ENCODE data around the gene MYZAP.

DNA sequence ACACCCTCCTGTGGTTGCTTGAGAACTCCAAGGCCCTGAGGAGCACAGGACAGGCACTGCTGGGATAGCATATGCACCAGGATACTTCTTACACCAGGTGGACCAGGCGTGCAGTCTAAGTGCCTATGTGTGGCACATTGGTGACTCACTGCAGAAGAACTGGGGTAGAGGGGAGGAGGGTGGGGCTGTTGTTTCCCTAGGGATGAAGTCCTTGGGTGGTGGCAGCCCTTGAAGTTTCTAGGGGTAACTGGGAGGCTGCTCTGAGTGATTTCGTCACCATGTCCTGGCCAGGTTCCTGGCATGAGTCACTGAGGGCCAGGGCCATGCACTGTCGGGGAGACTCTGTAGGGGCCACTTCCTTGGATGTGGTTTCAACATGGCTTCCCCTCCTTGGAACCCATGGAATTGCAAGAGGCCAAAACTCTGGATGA, 15.9 kb downstream of the MYZAP start:
- TF ChIP-seq, protein P1, sequence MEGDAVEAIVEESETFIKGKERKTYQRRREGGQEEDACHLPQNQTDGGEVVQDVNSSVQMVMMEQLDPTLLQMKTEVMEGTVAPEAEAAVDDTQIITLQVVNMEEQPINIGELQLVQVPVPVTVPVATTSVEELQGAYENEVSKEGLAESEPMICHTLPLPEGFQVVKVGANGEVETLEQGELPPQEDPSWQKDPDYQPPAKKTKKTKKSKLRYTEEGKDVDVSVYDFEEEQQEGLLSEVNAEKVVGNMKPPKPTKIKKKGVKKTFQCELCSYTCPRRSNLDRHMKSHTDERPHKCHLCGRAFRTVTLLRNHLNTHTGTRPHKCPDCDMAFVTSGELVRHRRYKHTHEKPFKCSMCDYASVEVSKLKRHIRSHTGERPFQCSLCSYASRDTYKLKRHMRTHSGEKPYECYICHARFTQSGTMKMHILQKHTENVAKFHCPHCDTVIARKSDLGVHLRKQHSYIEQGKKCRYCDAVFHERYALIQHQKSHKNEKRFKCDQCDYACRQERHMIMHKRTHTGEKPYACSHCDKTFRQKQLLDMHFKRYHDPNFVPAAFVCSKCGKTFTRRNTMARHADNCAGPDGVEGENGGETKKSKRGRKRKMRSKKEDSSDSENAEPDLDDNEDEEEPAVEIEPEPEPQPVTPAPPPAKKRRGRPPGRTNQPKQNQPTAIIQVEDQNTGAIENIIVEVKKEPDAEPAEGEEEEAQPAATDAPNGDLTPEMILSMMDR (IDR thresholded peaks at IDR 0.05) = no peak
- no peak for TF ChIP-seq POLR2A (IDR thresholded peaks at IDR 0.05)

Measured in heart left ventricle (tissue), 13 donors.